HepG2 (cell line): ENCODE measurements around the gene LILRB3. TPM values are rescaled to one million over a fixed set of nuclear protein-coding genes. Genes with fewer than 3 reads are reported as not detected.

Experiments used
- CEBPB ChIP-seq: IDR thresholded peaks from 2 replicates; pipeline ENCODE4 v1.6.1; 2011; ENCODE audit warnings: low read depth, low read length, improper control_type of control experiment, borderline replicate concordance
- GABPB1 ChIP-seq: IDR thresholded peaks from 2 replicates; pipeline ENCODE4 v1.6.1; 2016; ENCODE audit warnings: mild to moderate bottlenecking, missing genetic modification reagents, moderate library complexity, missing compliant biosample characterization
- HNRNPL ChIP-seq: fragments of 200-400 bp; formaldehyde crosslinking; IDR thresholded peaks from 2 replicates; pipeline ENCODE4 v1.6.1; 2017; ENCODE audit warnings: mild to moderate bottlenecking, low read depth, low read length
- MAFG ChIP-seq: sonication (generic); formaldehyde crosslinking; IDR thresholded peaks from 2 replicates; pipeline ENCODE4 v1.5.1; 2020; ENCODE audit warnings: mild to moderate bottlenecking, missing genetic modification reagents
- MEIS1 ChIP-seq: sonication (generic); formaldehyde crosslinking; IDR thresholded peaks from 2 replicates; pipeline ENCODE4 v1.9.0; 2021; ENCODE audit warnings: mild to moderate bottlenecking, missing genetic modification reagents, moderate library complexity, borderline replicate concordance
- MYC ChIP-seq: sonication (generic); formaldehyde crosslinking; IDR thresholded peaks from 2 replicates; pipeline ENCODE4 v1.9.0; 2021; ENCODE audit warnings: missing genetic modification reagents, borderline replicate concordance
- NCOR1 ChIP-seq: fragments of 200-600 bp; sonication (generic); IDR thresholded peaks from 2 replicates; pipeline ENCODE4 v1.7.0; 2017; ENCODE audit warnings: antibody characterized with exemption, low read length, borderline replicate concordance
- NR2C2 ChIP-seq: sonication (generic); formaldehyde crosslinking; IDR thresholded peaks from 2 replicates; pipeline ENCODE4 v1.4.0; 2020; ENCODE audit warnings: missing genetic modification reagents, mild to moderate bottlenecking, moderate library complexity, borderline replicate concordance
- RFXAP ChIP-seq: sonication (generic); formaldehyde crosslinking; IDR thresholded peaks from 2 replicates; pipeline ENCODE4 v1.4.0; 2020; ENCODE audit warnings: missing genetic modification reagents, borderline replicate concordance
- RXRA ChIP-seq: sonication (generic); formaldehyde crosslinking; IDR thresholded peaks from 2 replicates; pipeline ENCODE4 v1.5.1; 2020; ENCODE audit warnings: missing genetic modification reagents
- TBX2 ChIP-seq: sonication (generic); formaldehyde crosslinking; IDR thresholded peaks from 2 replicates; pipeline ENCODE4 v1.5.0; 2020; ENCODE audit warnings: missing genetic modification reagents, mild to moderate bottlenecking, borderline replicate concordance
- ZC3H13 ChIP-seq: sonication (generic); formaldehyde crosslinking; IDR thresholded peaks from 2 replicates; pipeline ENCODE4 v1.8.1; 2023; ENCODE audit warnings: mild to moderate bottlenecking, missing genetic modification reagents, moderate library complexity
- ZNF17 ChIP-seq: sonication (generic); formaldehyde crosslinking; IDR thresholded peaks from 2 replicates; pipeline ENCODE4 v1.5.0; 2020; ENCODE audit warnings: mild to moderate bottlenecking, missing genetic modification reagents
- ZNF350 ChIP-seq: sonication (generic); formaldehyde crosslinking; IDR thresholded peaks from 2 replicates; pipeline ENCODE4 v1.4.0; 2020; ENCODE audit warnings: mild to moderate bottlenecking, low read depth, missing genetic modification reagents, borderline replicate concordance
- ZNF484 ChIP-seq: sonication (generic); formaldehyde crosslinking; IDR thresholded peaks from 2 replicates; pipeline ENCODE4 v1.5.1; 2020; ENCODE audit warnings: mild to moderate bottlenecking, low read depth, missing genetic modification reagents, borderline replicate concordance
- ZNF510 ChIP-seq: sonication (generic); formaldehyde crosslinking; IDR thresholded peaks from 2 replicates; pipeline ENCODE4 v1.4.0; 2020; ENCODE audit warnings: low read depth, mild to moderate bottlenecking, missing genetic modification reagents
- ZNF7 ChIP-seq: IDR thresholded peaks from 2 replicates; pipeline ENCODE4 v1.6.1; 2016; ENCODE audit warnings: missing biosample characterization, missing genetic modification reagents
- ZNF709 ChIP-seq: sonication (generic); formaldehyde crosslinking; IDR thresholded peaks from 2 replicates; pipeline ENCODE4 v1.5.0; 2020; ENCODE audit warnings: mild to moderate bottlenecking, missing genetic modification reagents
- ZNF747 ChIP-seq: sonication (generic); formaldehyde crosslinking; IDR thresholded peaks from 2 replicates; pipeline ENCODE4 v1.8.1; 2023; ENCODE audit warnings: missing genetic modification reagents, mild to moderate bottlenecking, borderline replicate concordance
- ZNF772 ChIP-seq: sonication (generic); formaldehyde crosslinking; IDR thresholded peaks from 2 replicates; pipeline ENCODE4 v1.5.0; 2020; ENCODE audit warnings: mild to moderate bottlenecking, missing genetic modification reagents
- polyA plus RNA-seq, 8 experiments: library from polyadenylated mRNA; depleted of rRNA in 3 of 8; stranded (reverse) in 7 of 8; unstranded in 1 of 8; fragments of >200 nt; fragmentation: Illumina TruSeq in 4 of 8; extraction: Trizol in 4 of 8; gene quantifications; 2 replicates each; pipeline versions ENCODE4 v1.2.1 to v1.2.3, GENCODE V29; 2011 to 2016; ENCODE audit warnings: low read depth in 4 of 8, missing spikeins in 1 of 8, mixed read lengths in 1 of 8; ENCODE audit not compliant: insufficient read depth in 1 of 8
- total RNA-seq, 5 experiments: library from RNA; depleted of rRNA; stranded (reverse); fragments of >200 nt; fragmentation: Illumina TruSeq; extraction: Trizol; gene quantifications; 2 replicates each; pipeline ENCODE4 v1.2.3, GENCODE V29; 2016; ENCODE audit warnings: low read depth in 1 of 5
- TF ChIP-seq, protein P1 (sequence below): sonication (generic); formaldehyde crosslinking; IDR thresholded peaks from 2 replicates; pipeline ENCODE4 v1.5.0; 2020; ENCODE audit warnings: missing genetic modification reagents, mild to moderate bottlenecking, borderline replicate concordance
- TF ChIP-seq, protein P2 (sequence below): sonication (generic); formaldehyde crosslinking; IDR thresholded peaks from 2 replicates; pipeline ENCODE4 v1.5.1; 2020; ENCODE audit warnings: missing genetic modification reagents, mild to moderate bottlenecking, borderline replicate concordance
- TF ChIP-seq, protein P3 (sequence below): sonication (generic); formaldehyde crosslinking; IDR thresholded peaks from 2 replicates; pipeline ENCODE4 v1.4.0; 2020; ENCODE audit warnings: mild to moderate bottlenecking, missing genetic modification reagents
- TF ChIP-seq, protein P4 (sequence below): sonication (generic); formaldehyde crosslinking; IDR thresholded peaks from 2 replicates; pipeline ENCODE4 v1.5.1; 2020; ENCODE audit warnings: missing genetic modification reagents, mild to moderate bottlenecking, borderline replicate concordance

The LILRB3 gene
- total and polyA plus RNA-seq, 2 of the 13 experiments (the other 11 are each of a cell fraction or from before 2014, with no cell fraction given) = 0.22 TPM; not detected in 1

DNA sequence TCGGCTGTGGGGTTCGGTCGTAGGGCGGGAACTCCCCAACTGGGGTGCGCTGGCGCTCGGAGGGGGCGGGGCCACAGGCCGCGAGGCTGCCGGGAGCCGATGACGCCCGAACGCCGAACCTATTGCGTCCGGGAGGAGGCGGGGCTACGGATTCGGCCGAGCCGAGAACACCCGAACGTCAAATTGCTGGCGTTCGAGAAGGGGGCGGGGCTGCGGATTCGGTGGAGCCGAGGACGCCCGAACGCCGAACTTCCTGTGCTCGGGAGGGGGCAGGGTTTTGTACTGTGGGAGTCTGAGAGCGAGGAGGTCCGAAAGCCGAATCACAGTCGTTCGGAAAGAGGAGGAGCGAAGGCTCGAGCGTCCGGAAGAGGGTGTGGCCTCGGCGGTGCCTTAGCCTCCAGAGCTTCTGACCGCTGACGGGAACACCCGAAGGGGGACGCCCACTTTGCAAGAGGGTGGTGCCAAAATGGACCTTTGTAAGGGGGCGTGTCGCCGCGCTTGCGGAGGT lies 32.2 kb downstream of the LILRB3 start (continued):
- TF ChIP-seq ZNF772 (CRISPR knock-in tag) (0 out of 2 replicates have a peak, but pooled peaks have one; percentile 11), ZNF747 (CRISPR knock-in tag) (peak; percentile 1; the same call in 1 of the 2 replicates), MEIS1 (CRISPR knock-in tag) (peak; percentile 61; the same call in 1 of the 2 replicates), RFXAP (CRISPR knock-in tag) (no peak), ZNF709 (peak; percentile 72; the same call in 1 of the 2 replicates), NCOR1 (peak; percentile 17; the same call in 1 of the 2 replicates), NR2C2 (CRISPR knock-in tag) (0 out of 2 replicates have a peak, but pooled peaks have one; percentile 32), ZNF7 (CRISPR knock-in tag) (no peak), HNRNPL (no peak), CEBPB (peak; percentile 22; the same call in 1 of the 2 replicates), MYC (CRISPR knock-in tag) (peak; percentile 4; the same call in 1 of the 2 replicates), GABPB1 (CRISPR knock-in tag) (peak; percentile 70; the same call in 1 of the 2 replicates), ZNF510 (0 out of 2 replicates have a peak, but pooled peaks have one; percentile 73), RXRA (0 out of 2 replicates have a peak, but pooled peaks have one; percentile 3), ZNF484 (no peak), MAFG (CRISPR knock-in tag) (no peak), ZNF350 (0 out of 2 replicates have a peak, but pooled peaks have one; percentile 18), ZNF17 (CRISPR knock-in tag) (no peak), TBX2 (CRISPR knock-in tag) (peak; percentile 57; the same call in 1 of the 2 replicates), ZC3H13 (0 out of 2 replicates have a peak, but pooled peaks have one; percentile 42)
- TF ChIP-seq, protein P1, sequence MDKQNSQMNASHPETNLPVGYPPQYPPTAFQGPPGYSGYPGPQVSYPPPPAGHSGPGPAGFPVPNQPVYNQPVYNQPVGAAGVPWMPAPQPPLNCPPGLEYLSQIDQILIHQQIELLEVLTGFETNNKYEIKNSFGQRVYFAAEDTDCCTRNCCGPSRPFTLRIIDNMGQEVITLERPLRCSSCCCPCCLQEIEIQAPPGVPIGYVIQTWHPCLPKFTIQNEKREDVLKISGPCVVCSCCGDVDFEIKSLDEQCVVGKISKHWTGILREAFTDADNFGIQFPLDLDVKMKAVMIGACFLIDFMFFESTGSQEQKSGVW (CRISPR knock-in tag) = no peak
- TF ChIP-seq, protein P2, sequence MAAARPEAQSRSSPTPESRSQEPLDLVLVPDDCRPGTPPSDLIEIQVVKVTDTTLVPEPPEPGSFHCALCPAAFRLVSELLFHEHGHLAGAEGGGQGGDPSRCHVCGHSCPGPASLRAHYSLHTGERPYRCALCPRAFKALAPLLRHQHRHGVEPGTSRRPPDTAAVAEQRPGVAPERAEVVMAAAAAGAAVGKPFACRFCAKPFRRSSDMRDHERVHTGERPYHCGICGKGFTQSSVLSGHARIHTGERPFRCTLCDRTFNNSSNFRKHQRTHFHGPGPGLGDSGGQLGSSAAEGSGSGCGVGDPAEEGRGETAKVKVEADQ (CRISPR knock-in tag) = no peak
- TF ChIP-seq, protein P3, sequence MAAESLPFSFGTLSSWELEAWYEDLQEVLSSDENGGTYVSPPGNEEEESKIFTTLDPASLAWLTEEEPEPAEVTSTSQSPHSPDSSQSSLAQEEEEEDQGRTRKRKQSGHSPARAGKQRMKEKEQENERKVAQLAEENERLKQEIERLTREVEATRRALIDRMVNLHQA (CRISPR knock-in tag) = no peak
- TF ChIP-seq, protein P4, sequence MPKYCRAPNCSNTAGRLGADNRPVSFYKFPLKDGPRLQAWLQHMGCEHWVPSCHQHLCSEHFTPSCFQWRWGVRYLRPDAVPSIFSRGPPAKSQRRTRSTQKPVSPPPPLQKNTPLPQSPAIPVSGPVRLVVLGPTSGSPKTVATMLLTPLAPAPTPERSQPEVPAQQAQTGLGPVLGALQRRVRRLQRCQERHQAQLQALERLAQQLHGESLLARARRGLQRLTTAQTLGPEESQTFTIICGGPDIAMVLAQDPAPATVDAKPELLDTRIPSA (CRISPR knock-in tag) = no peak
